Neural cell (in vitro differentiated cells): Measurements from ENCODE around the gene DUSP14. TPM values are rescaled to one million over a fixed set of nuclear protein-coding genes. Genes with fewer than 3 reads are reported as not detected.

Experiments used
- H2AFZ ChIP-seq: fragments of 200-600, 300-800 bp; sonication (generic), shearing (Covaris generic); 2 replicates; pipeline ENCODE4 v1.6.0; 2014; ENCODE audit warnings: low read depth, mild to moderate bottlenecking, antibody characterized with exemption, low read length, moderate library complexity
- H3F3A ChIP-seq: fragments of 200-600 bp; shearing (Covaris generic); 2 replicates; pipeline ENCODE4 v1.6.1; 2016; ENCODE audit warnings: mild to moderate bottlenecking, moderate library complexity, mixed read lengths, antibody characterized with exemption, low read length; ENCODE audit not compliant: insufficient read depth, poor library complexity, severe bottlenecking
- H3K27ac ChIP-seq: fragments of 200-600, 300-800 bp; sonication (generic), shearing (Covaris generic); 2 replicates; pipeline ENCODE4 v1.5.1; 2014; ENCODE audit warnings: mild to moderate bottlenecking, low read length, moderate library complexity
- H3K27me3 ChIP-seq: fragments of 300-800, 200-600 bp; sonication (generic), shearing (Covaris generic); 2 replicates; pipeline ENCODE4 v1.6.0; 2014; ENCODE audit warnings: mild to moderate bottlenecking, low read depth, low read length, moderate library complexity; ENCODE audit not compliant: insufficient read depth
- H3K36me3 ChIP-seq: fragments of 300-800, 200-600 bp; sonication (generic), shearing (Covaris generic); 2 replicates; pipeline ENCODE4 v1.5.1; 2014; ENCODE audit warnings: mild to moderate bottlenecking, antibody characterized with exemption, low read length, moderate library complexity; ENCODE audit not compliant: insufficient read depth
- H3K4me2 ChIP-seq: fragments of 300-800, 200-600 bp; sonication (generic), shearing (Covaris generic); 2 replicates; pipeline ENCODE4 v1.6.0; 2014; ENCODE audit warnings: mild to moderate bottlenecking, low read length
- H3K4me3 ChIP-seq: fragments of 300-800, 200-600 bp; sonication (generic), shearing (Covaris generic); 2 replicates; pipeline ENCODE4 v1.5.1; 2014; ENCODE audit warnings: mild to moderate bottlenecking, low read length, moderate library complexity
- H3K79me2 ChIP-seq: fragments of 200-600 bp; shearing (Covaris generic); replicated peaks from 2 replicates; pipeline ENCODE4 v1.6.0; 2014; ENCODE audit warnings: mild to moderate bottlenecking, low read length, moderate library complexity; ENCODE audit not compliant: insufficient read depth
- H3K9ac ChIP-seq: fragments of 300-800, 200-600 bp; sonication (generic), shearing (Covaris generic); 2 replicates; pipeline ENCODE4 v1.6.1; 2016; ENCODE audit warnings: mild to moderate bottlenecking, low read length, mixed read lengths
- H3K9me2 ChIP-seq: fragments of 200-600 bp; shearing (Covaris generic); 2 replicates; pipeline ENCODE4 v1.6.1; 2016; ENCODE audit warnings: mild to moderate bottlenecking, low read length, mixed read lengths; ENCODE audit not compliant: insufficient read depth
- H3K9me3 ChIP-seq: fragments of 200-600, 300-800 bp; sonication (generic), shearing (Covaris generic); 2 replicates; pipeline ENCODE4 v1.6.1; 2016; ENCODE audit warnings: mild to moderate bottlenecking, mixed run types, low read length, moderate library complexity, mixed read lengths
- H4K20me1 ChIP-seq: fragments of 200-600 bp; shearing (Covaris generic); 2 replicates; pipeline ENCODE4 v1.6.1; 2016; ENCODE audit warnings: mild to moderate bottlenecking, mixed run types; ENCODE audit not compliant: insufficient read depth
- CTCF ChIP-seq: fragments of 450-650 bp; IDR thresholded peaks from 2 replicates; pipeline ENCODE4 v1.5.1; 2014; ENCODE audit warnings: antibody characterized with exemption, mild to moderate bottlenecking, moderate library complexity; ENCODE audit not compliant: poor library complexity, severe bottlenecking
- EP300 ChIP-seq: fragments of 450-650 bp; conservative IDR thresholded peaks from 2 replicates; pipeline ENCODE4 v1.6.1; 2014; ENCODE audit warnings: antibody characterized with exemption, mild to moderate bottlenecking, moderate library complexity; ENCODE audit not compliant: poor library complexity, severe bottlenecking
- EZH2 ChIP-seq: fragments of 200-600, 300-800 bp; shearing (Covaris generic), sonication (generic); IDR thresholded peaks from 2 replicates; pipeline ENCODE4 v1.6.1; 2014; ENCODE audit warnings: antibody characterized with exemption, low read length, borderline replicate concordance, mild to moderate bottlenecking; ENCODE audit not compliant: insufficient read depth, poor library complexity, severe bottlenecking
- MXI1 ChIP-seq: fragments of 450-650 bp; conservative IDR thresholded peaks from 2 replicates; pipeline ENCODE4 v1.6.1; 2014; ENCODE audit warnings: antibody characterized with exemption, mild to moderate bottlenecking; ENCODE audit not compliant: poor library complexity, severe bottlenecking
- POLR2AphosphoS5 ChIP-seq: IDR thresholded peaks from 2 replicates; pipeline ENCODE4 v1.6.1; 2012
- RAD21 ChIP-seq: fragments of 450-650 bp; conservative IDR thresholded peaks from 2 replicates; pipeline ENCODE4 v1.6.1; 2014; ENCODE audit warnings: antibody characterized with exemption, mild to moderate bottlenecking, moderate library complexity
- REST ChIP-seq: IDR thresholded peaks from 2 replicates; pipeline ENCODE4 v1.6.1; 2012; ENCODE audit warnings: borderline replicate concordance
- SMC3 ChIP-seq: fragments of 450-650 bp; conservative IDR thresholded peaks from 2 replicates; pipeline ENCODE4 v1.6.1; 2014; ENCODE audit warnings: antibody characterized with exemption, mild to moderate bottlenecking, moderate library complexity; ENCODE audit not compliant: poor library complexity
- TAF1 ChIP-seq: IDR thresholded peaks from 2 replicates; pipeline ENCODE4 v1.6.1; 2012; ENCODE audit warnings: low read depth
- polyA plus RNA-seq: library from polyadenylated mRNA; depleted of rRNA; stranded (reverse); fragments of >200 nt; gene quantifications from 2 replicates; pipeline ENCODE4 v1.2.3, GENCODE V29; 2014

DUSP14 gene
- polyA plus RNA-seq, 1 donor from 2014 or later = 19.7 TPM

- Histone ChIP-seq H3K4me2 (no peak overlapping the region), H3K36me3 (peaks cover 13% of the 10 kb centered on the region)
These were observed 56.6 kb downstream of the DUSP14 start for GRCh38 chr17:37546302-37546701.

DNA sequence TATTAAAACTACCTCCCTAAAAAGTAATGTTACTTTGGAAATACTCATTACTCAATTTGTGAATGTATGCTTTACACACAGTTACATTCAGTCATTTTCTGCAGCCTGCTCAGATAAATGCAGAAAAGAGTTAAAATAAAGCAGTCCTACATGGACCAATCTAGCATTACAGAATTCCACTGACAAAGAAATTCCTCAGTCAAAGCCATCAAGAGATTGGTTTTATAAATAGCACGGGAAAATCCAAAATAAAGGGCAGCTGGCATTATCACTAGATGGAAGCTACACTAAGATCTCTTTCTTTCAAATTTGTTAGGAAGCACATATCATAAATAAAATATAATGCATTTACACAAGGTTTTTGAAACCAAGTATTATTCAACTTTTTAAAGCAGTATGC is 58.3 kb downstream of the DUSP14 start:
- no peaks in the 10 kb centered on the region for H3K27me3 ChIP-seq
- H3K79me2 ChIP-seq = peaks cover 2% of the 10 kb centered on the region
- H3K9me2 ChIP-seq = no peaks in the 10 kb centered on the region
- no peak overlapping the region for H3K27ac ChIP-seq
- H3K36me3 ChIP-seq = peaks cover 11% of the 10 kb centered on the region
- H3K4me2 ChIP-seq = no peak overlapping the region
- H3K4me3 ChIP-seq = no peak overlapping the region
- H3K9me3 ChIP-seq = no peaks in the 10 kb centered on the region
- H4K20me1 ChIP-seq = no peaks in the 10 kb centered on the region
- no peak overlapping the region for H3K9ac ChIP-seq
- H2AFZ ChIP-seq = no peak overlapping the region
- no peaks in the 10 kb centered on the region for H3F3A ChIP-seq
- TF ChIP-seq REST = no peak
- no peak for TF ChIP-seq RAD21
- no peak for TF ChIP-seq POLR2AphosphoS5
- TF ChIP-seq CTCF = no peak
- no peak for TF ChIP-seq MXI1
- TF ChIP-seq EZH2 = no peak

More at GRCh38 chr17:37546302-37546701, 56.6 kb downstream of the DUSP14 start:
- Histone ChIP-seq H3F3A (no peaks in the 10 kb centered on the region), H3K9me3 (no peaks in the 10 kb centered on the region), H4K20me1 (no peaks in the 10 kb centered on the region), H3K79me2 (peaks cover 2% of the 10 kb centered on the region), H3K9ac (no peak overlapping the region), H3K4me3 (no peak overlapping the region), H3K9me2 (no peaks in the 10 kb centered on the region), H2AFZ (no peak overlapping the region), H3K27me3 (no peaks in the 10 kb centered on the region), H3K27ac (no peak overlapping the region)
- TF ChIP-seq EP300 = no peak
- TF ChIP-seq SMC3 = no peak
- no peak for TF ChIP-seq POLR2AphosphoS5
- TF ChIP-seq CTCF = no peak
- no peak for TF ChIP-seq EZH2
- no peak for TF ChIP-seq TAF1
- TF ChIP-seq RAD21 = no peak
- no peak for TF ChIP-seq REST
- TF ChIP-seq MXI1 = no peak
